HCT116 (cell line): Measurements from ENCODE around the gene APC2. TPM values are rescaled to one million over a fixed set of nuclear protein-coding genes. Genes with fewer than 3 reads are reported as not detected.

ENCODE experiments used
- ATAC-seq: fragments of 200-7000 bp; cut with Tn5 transposase; 2 replicates; pipeline ENCODE4 v1.9.1; 2020; ENCODE audit warnings: mild to moderate bottlenecking, moderate library complexity
- BruUV-seq: library from RNA; stranded (reverse); fragments of 400-500 nt; replicated peaks from 2 replicates; lab custom pipeline; 2021; lab: Mats Ljungman, UMichigan
- CTCF ChIA-PET: fragments of 300-600 bp; sonication (Branson Sonifier 250); formaldehyde crosslinking; loops from one replicate; lab custom pipeline; 2021; ENCODE audit warnings: antibody characterized with exemption; lab: Charles Lee
- POLR2A ChIA-PET: fragments of 300-600, 350-600 bp; sonication (Branson Sonifier 250); formaldehyde crosslinking; loops from one replicate; lab custom pipeline; 2021; ENCODE audit warnings: antibody characterized with exemption; lab: Charles Lee
- RAD21 ChIA-PET, 2 experiments: fragments of 300-600 bp; sonication (Branson Sonifier 250); formaldehyde crosslinking; loops; one replicate each; lab custom pipeline; 2023; ENCODE audit warnings: low total read pairs in 2 of 2; ENCODE audit not compliant: uncharacterized antibody in 2 of 2, unreplicated experiment in 2 of 2, low non-redundant PET in 1 of 2; lab: Charles Lee
- DNase-seq: peaks from one replicate; pipeline ENCODE4 v3.0.0-alpha.2; 2010; ENCODE audit warnings: low read depth, low spot score
- H2AFZ ChIP-seq: fragments of 200-600 bp; shearing (Covaris generic), sonication (generic); 2 replicates; pipeline ENCODE4 v1.6.1; 2017; ENCODE audit warnings: low read depth, mixed run types, mixed read lengths, antibody characterized with exemption, low read length; ENCODE audit not compliant: poor library complexity, severe bottlenecking
- H3K27ac ChIP-seq: 2 replicates; pipeline ENCODE4 v1.5.1; 2012; ENCODE audit warnings: low read depth, low read length
- H3K27me3 ChIP-seq: fragments of 200-600 bp; sonication (generic); 2 replicates; pipeline ENCODE4 v1.6.1; 2016; ENCODE audit warnings: mixed run types, low read length, mixed read lengths; ENCODE audit not compliant: insufficient read depth
- H3K36me3 ChIP-seq, 2 experiments: fragments of 200-500 bp in 1 of 2; fragments of 200-600 bp in 1 of 2; sonication (Bioruptor generic) in 1 of 2; sonication (generic) in 1 of 2; 2 replicates each; pipeline versions ENCODE4 v1.5.1 to v1.6.1; 2014 to 2016; ENCODE audit warnings: low read length in 2 of 2, inconsistent platforms in 1 of 2, mixed read lengths in 1 of 2, mixed run types in 1 of 2; ENCODE audit not compliant: insufficient read depth in 2 of 2, control insufficient read depth in 1 of 2
- H3K4me1 ChIP-seq, 2 experiments: fragments of 200-600 bp in 1 of 2; sonication (generic) in 1 of 2; 2 replicates each; pipeline versions ENCODE4 v1.5.1 to v1.6.1; 2012 to 2017; ENCODE audit warnings: low read length in 2 of 2, inconsistent platforms in 1 of 2, mild to moderate bottlenecking in 1 of 2, mixed read lengths in 1 of 2, mixed run types in 1 of 2, moderate library complexity in 1 of 2; ENCODE audit not compliant: insufficient read depth in 2 of 2, control insufficient read depth in 1 of 2
- H3K4me2 ChIP-seq: fragments of 200-600 bp; sonication (generic); 2 replicates; pipeline ENCODE4 v1.6.1; 2017; ENCODE audit warnings: mixed run types, low read length, mixed read lengths
- H3K4me3 ChIP-seq, 2 experiments: fragments of 200-600 bp in 1 of 2; sonication (generic) in 1 of 2; replicated peaks in 1 of 2; 2 replicates each; pipeline ENCODE4 v1.5.1; 2011 to 2016; ENCODE audit warnings: low read length in 2 of 2, control low read depth in 1 of 2, low read depth in 1 of 2, mild to moderate bottlenecking in 1 of 2, mixed read lengths in 1 of 2, mixed run types in 1 of 2
- H3K79me2 ChIP-seq: fragments of 200-600 bp; sonication (generic); 2 replicates; pipeline ENCODE4 v1.6.1; 2017; ENCODE audit warnings: mild to moderate bottlenecking, mixed run types, low read length, moderate library complexity, mixed read lengths; ENCODE audit not compliant: insufficient read depth
- H3K9ac ChIP-seq: fragments of 200-600 bp; sonication (generic); 2 replicates; pipeline ENCODE4 v1.6.1; 2016; ENCODE audit warnings: low read length, mixed read lengths
- H3K9me2 ChIP-seq: fragments of 200-600 bp; sonication (generic), shearing (Covaris generic); 2 replicates; pipeline ENCODE4 v1.6.1; 2017; ENCODE audit warnings: mixed run types, mild to moderate bottlenecking, moderate library complexity; ENCODE audit not compliant: insufficient read depth
- H3K9me3 ChIP-seq, 2 experiments: fragments of 200-500 bp in 1 of 2; fragments of 200-600 bp in 1 of 2; sonication (Bioruptor generic) in 1 of 2; sonication (generic) in 1 of 2; 2 replicates each; pipeline ENCODE4 v1.6.1; 2014 to 2017; ENCODE audit warnings: low read length in 2 of 2, mixed read lengths in 2 of 2, inconsistent platforms in 1 of 2, low read depth in 1 of 2, mild to moderate bottlenecking in 1 of 2, mixed run types in 1 of 2, moderate library complexity in 1 of 2; ENCODE audit not compliant: control insufficient read depth in 1 of 2, insufficient read depth in 1 of 2
- H4K20me1 ChIP-seq: fragments of 200-600 bp; sonication (generic), shearing (Covaris generic); 2 replicates; pipeline ENCODE4 v1.6.1; 2017; ENCODE audit warnings: mixed run types, mild to moderate bottlenecking, moderate library complexity; ENCODE audit not compliant: insufficient read depth
- CBX3 ChIP-seq: IDR thresholded peaks from 2 replicates; pipeline ENCODE4 v1.6.1; 2012; ENCODE audit warnings: low read depth
- EZH2 ChIP-seq: fragments of 200-600 bp; sonication (generic); IDR thresholded peaks from 2 replicates; pipeline ENCODE4 v1.6.1; 2017; ENCODE audit warnings: antibody characterized with exemption, mixed run types
- EZH2phosphoT487 ChIP-seq: fragments of 200-600 bp; IDR thresholded peaks from 2 replicates; pipeline ENCODE4 v1.6.1; 2018; ENCODE audit warnings: antibody characterized with exemption, borderline replicate concordance
- JUND ChIP-seq: IDR thresholded peaks from 2 replicates; pipeline ENCODE4 v1.6.1; 2012
- POLR2AphosphoS5 ChIP-seq: IDR thresholded peaks from 2 replicates; pipeline ENCODE4 v1.6.1; 2011; ENCODE audit warnings: mild to moderate bottlenecking, low read depth, low read length, moderate library complexity
- ZFX ChIP-seq: fragments of 450-650 bp; IDR thresholded peaks from 2 replicates; pipeline ENCODE4 v1.6.1; 2017
- ZNF274 ChIP-seq: fragments of 200-500 bp; sonication (Bioruptor generic); IDR thresholded peaks from 2 replicates; pipeline ENCODE4 v1.6.1; 2014; ENCODE audit warnings: mild to moderate bottlenecking, low read depth, low read length, inconsistent platforms
- intact Hi-C: fragments of 100-400 bp; cut with micrococcal nuclease; formaldehyde crosslinking; loops from 2 replicates; pipeline ENCODE4 v1.10.0; 2022
- total RNA-seq: library from RNA; stranded (reverse); gene quantifications from one replicate; pipeline ENCODE4 v1.2.1, GENCODE V29; 2021; ENCODE audit not compliant: unreplicated experiment
- TF ChIP-seq, protein P1 (sequence below): IDR thresholded peaks from 2 replicates; pipeline ENCODE4 v1.6.1; 2011; ENCODE audit warnings: mild to moderate bottlenecking, low read length, moderate library complexity; ENCODE audit not compliant: insufficient replicate concordance; ENCODE audit errors: extremely low read depth

The APC2 gene
- total RNA-seq, 1 experiment from 2014 or later: 1.6 TPM

DNA sequence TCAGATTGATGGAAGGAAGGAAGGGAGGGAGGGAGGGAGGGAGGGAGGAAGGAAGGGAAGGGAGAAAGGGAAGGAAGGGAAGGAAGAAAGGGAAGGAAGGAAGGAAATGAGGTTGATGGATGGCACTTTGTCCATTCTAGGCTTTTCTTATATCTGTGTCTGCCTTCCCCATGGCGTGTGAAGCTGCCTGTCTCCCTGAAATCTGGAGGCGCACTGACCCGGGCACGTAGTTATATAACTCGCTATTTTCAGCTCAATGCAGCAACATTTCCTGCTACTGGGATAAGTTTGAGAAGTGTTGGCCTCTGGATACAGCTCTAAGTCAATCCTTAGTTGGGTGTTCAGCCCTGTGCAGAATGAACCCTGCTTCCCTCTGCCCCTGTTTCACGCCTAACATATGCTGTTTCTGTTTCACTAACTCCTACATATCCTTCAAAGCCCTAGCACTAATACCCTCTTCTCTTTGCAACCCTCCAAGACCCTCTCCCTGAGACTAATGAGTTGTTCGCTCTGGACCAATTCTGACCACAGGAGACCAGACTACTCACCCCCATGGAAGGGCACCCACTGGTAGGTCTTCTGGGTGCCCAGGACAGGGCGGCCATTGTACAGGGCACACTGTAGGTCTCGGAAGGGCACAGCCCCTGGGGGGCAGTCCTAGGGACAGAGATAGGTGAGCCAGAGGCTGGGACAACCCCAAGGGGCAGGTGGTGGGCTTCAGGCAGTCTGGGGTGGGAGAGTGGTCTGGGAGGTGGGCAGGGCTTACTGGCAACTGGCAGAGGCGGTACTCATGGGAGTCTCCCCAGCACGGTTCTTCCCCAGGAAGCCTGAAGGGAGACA is 59.9 kb downstream of the APC2 start:
- ChIA-PET POLR2A (interaction anchor here (1.2 kb wide), 1 partner anchor 65 kb away, joined by 6 read pairs; no protein-coding TSS in a partner anchor), CTCF (interaction anchor here (1.1 kb wide), 1 partner anchor 17 kb away, joined by 3 read pairs; no protein-coding TSS in a partner anchor), RAD21 (no interaction called here)
- H3K9me2 ChIP-seq: no peaks in the 10 kb centered on the region
- no peaks in the 10 kb centered on the region for H3K36me3 ChIP-seq
- H3K9ac ChIP-seq: no peak overlapping the region
- peaks cover 10% of the 10 kb centered on the region; the same call in 1 of the 2 replicates for H3K79me2 ChIP-seq
- TF ChIP-seq ZNF274 (no peak), EZH2 (no peak), ZFX (no peak), JUND (no peak)
- no peak for DNase-seq
- TSS peak; percentile 9 for BruUV-seq
- no peaks in the 10 kb centered on the region for H3K27me3 ChIP-seq
- intact Hi-C loops: no loop called here
- H4K20me1 ChIP-seq: no peaks in the 10 kb centered on the region
- ATAC-seq: no peak
- no peak overlapping the region for H3K4me3 ChIP-seq
- H3K4me1 ChIP-seq: peaks cover 30 to 69% of the 10 kb centered on the region in 2 experiments
- H2AFZ ChIP-seq: no peak overlapping the region
- H3K9me3 ChIP-seq: no peaks in the 10 kb centered on the region
- H3K4me2 ChIP-seq: no peak overlapping the region
- H3K27ac ChIP-seq: peak overlapping the region; percentile 55

DNA sequence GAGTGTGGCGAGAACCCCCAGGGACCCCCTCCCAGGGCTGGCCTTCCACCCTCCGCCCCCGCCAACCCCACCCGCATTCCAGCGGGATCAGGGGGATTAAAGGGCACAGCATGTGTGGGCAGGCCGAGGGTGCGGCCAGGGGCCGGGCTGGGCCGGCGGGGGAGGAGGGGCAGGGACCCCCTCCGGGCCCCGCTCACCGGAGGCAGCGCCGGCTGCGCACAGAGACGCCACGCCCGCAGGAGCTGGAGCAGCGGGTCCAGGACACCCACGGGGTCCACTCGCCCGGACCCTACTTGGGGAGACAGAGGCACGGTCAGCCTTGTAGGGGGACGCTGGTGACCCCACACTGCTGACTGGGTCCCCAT is 60.5 kb downstream of the APC2 start:
- Histone ChIP-seq H3K36me3 (no peaks in the 10 kb centered on the region), H4K20me1 (no peaks in the 10 kb centered on the region), H3K9ac (no peak overlapping the region), H3K27ac (no peak overlapping the region; the same call in 1 of the 2 replicates), H3K27me3 (no peaks in the 10 kb centered on the region), H3K79me2 (peaks cover 10% of the 10 kb centered on the region; the same call in 1 of the 2 replicates), H3K9me3 (no peaks in the 10 kb centered on the region), H3K4me3 (no peak overlapping the region), H3K4me2 (0 out of 2 replicates have a peak overlapping the region, but pooled peaks have one; percentile 13), H3K4me1 (peaks cover 30 to 69% of the 10 kb centered on the region in 2 experiments), H2AFZ (no peak overlapping the region), H3K9me2 (no peaks in the 10 kb centered on the region)
- no TSS peak for BruUV-seq
- TF ChIP-seq, protein P1, sequence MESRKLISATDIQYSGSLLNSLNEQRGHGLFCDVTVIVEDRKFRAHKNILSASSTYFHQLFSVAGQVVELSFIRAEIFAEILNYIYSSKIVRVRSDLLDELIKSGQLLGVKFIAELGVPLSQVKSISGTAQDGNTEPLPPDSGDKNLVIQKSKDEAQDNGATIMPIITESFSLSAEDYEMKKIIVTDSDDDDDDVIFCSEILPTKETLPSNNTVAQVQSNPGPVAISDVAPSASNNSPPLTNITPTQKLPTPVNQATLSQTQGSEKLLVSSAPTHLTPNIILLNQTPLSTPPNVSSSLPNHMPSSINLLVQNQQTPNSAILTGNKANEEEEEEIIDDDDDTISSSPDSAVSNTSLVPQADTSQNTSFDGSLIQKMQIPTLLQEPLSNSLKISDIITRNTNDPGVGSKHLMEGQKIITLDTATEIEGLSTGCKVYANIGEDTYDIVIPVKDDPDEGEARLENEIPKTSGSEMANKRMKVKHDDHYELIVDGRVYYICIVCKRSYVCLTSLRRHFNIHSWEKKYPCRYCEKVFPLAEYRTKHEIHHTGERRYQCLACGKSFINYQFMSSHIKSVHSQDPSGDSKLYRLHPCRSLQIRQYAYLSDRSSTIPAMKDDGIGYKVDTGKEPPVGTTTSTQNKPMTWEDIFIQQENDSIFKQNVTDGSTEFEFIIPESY: no peak
- TF ChIP-seq CBX3 (no peak), EZH2 (no peak), EZH2phosphoT487 (no peak), ZNF274 (no peak), POLR2AphosphoS5 (no peak)
- ChIA-PET CTCF (no interaction called here), RAD21 (no interaction called here), POLR2A (no interaction called here)
- DNase-seq: no peak
- intact Hi-C loops: no loop called here
- ATAC-seq: no peak
